Hypothalamus (tissue), 51 donors: ENCODE data around the gene EFCAB5.
"Not testable (repeated sequence)": the region's sequence is repeated elsewhere in the genome, so short reads cannot be mapped to it uniquely, and the experiment has no call there.

ENCODE experiments used
- DNase-seq, 51 donors: peaks; one replicate each; lab custom pipeline; 2025; lab: John Stamatoyannopoulos, UW

Gene EFCAB5

GRCh38 chr17:30000755-30001257 lies 59.4 kb downstream of the EFCAB5 start:
- no peak for DNase-seq

GRCh38 chr17:30002088-30002487 lies 60.7 kb downstream of the EFCAB5 start:
- DNase-seq: no peak

DNA sequence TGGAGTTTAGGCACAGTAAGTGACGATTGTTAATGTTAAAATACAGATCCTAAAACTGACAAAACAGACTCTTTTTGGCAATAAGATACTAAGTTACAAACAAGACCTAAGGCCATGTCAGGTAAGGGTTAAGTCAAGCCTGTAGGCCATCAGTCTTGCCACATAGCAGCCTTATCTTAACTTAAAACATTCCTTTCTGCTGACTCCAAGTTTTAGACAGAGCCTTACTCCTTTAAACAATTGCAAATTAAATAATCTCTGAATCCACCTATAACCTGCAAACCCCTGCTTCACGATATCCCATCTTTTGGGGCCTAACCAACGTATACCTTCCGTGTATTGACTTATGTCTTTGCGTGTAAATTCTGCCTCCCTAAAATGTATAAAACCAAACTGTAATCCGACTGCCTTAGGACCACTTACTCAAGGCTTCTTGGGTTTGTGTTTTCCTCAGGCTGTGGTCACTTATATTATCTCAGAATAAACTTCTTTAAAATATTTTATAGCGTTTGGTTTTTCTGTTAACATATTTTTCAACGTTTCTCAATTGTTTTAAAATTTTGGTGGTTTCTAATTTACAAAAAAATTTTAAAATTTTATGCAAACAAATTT lies 64.4 kb downstream of the EFCAB5 start:
- no peak for DNase-seq

- peak in 2 of 51 donors; percentile 0 to 2 for DNase-seq
Observed at GRCh38 chr17:30011934-30012333, 70.5 kb downstream of the EFCAB5 start.

GRCh38 chr17:30021708-30022317 lies 80.4 kb downstream of the EFCAB5 start:
- peak in 2 of 51 donors; percentile 1 to 11 for DNase-seq

- not testable (repeated sequence) for DNase-seq
Observed at GRCh38 chr17:30025325-30025724, 83.9 kb downstream of the EFCAB5 start.

- DNase-seq: no peak
Observed at GRCh38 chr17:30027676-30028075, 86.2 kb downstream of the EFCAB5 start.

DNA sequence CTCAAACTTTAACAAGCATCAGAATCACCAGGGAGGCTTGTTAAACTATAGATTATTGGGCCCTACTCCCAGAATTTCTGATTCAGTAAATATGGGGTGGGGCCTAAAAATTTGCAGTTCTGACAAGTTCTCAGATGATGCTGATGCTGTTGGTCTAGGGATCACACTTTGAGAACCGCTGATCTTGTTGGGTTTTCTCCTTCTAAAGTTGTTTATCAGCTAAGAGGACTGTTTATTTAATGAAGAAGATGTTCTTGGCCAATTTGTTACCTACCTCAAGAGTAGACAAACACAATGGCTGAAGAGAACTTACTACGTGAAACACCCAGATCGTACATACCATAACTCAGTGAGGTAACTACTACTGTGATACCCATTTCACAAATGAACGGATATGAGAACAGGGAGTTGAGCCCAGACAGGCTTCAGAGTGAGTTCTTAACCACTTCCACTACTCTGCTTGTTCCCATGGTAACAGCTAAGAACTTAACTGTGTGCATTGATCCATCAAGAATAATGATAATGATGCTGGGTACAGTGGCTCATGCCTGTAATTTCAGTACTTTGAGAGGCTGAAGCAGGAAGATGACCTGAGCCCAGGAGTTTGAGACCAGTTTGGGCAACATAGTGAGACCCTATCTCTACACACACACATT lies 89.9 kb downstream of the EFCAB5 start:
- no peak for DNase-seq

DNA sequence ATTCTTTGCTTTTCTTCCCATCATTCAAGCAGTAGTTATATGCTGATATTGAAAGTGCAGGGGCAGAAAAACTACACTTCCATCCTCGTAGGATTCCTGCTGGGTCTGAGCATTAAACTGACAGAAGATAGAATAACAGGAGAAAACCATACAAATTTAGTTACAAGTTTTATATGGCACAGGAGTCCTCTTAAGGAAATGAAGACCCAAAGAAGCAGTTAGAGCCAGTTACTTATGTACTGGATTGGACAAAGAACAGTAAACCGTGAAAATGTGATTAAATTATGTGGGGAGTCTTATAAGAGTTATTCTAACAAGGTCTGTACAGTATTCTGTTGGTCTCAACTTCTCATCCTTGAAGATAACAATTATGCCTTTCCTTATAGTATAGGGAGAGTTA lies 93.9 kb downstream of the EFCAB5 start:
- DNase-seq: no peak

- DNase-seq: not testable (repeated sequence)
Observed at GRCh38 chr17:30040719-30041518, 99.5 kb downstream of the EFCAB5 start.

GRCh38 chr17:30041551-30041950 lies 100.1 kb downstream of the EFCAB5 start:
- no peak for DNase-seq

- no peak for DNase-seq
Observed at GRCh38 chr17:30062372-30062771, 120.9 kb downstream of the EFCAB5 start.

- no peak for DNase-seq
Observed at GRCh38 chr17:30064738-30065137, 123.3 kb downstream of the EFCAB5 start.

DNA sequence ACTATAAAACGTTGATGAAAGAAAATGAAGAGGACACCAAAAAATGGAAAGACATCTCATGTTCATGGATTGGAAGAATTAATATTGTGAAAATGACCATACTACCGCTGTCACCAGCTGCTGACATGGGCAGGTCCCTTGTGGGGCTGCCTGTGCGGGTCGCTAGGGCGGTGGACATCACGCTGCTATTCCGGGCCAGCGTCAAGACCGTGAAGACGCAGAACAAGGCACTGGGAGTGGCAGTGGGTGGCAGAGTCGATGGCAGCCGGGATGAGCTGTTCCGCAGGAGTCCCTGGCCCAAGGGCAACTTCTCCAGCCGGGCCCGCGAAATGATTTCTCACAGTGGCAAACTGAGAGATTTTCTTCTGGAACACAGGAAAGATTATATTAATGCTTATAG lies 127.0 kb downstream of the EFCAB5 start:
- DNase-seq: no peak

DNA sequence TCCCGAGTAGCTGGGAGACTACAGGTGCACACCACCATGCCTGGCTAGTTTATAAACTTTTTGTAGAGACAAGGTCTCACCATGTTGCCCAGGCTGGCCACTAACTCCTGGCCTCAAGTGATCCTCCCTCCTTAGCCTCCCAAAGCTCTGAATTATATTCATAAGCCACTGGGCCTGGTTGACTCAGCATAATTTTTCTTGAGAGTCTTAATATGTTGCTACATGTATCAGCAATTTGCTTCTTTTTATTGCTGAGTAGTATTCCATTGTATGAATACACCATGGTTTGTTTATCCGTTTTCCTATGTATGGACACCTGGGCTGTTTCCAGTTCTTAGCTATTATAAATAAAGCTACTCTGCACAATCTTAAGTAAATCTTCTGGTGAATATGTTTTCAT lies 132.8 kb downstream of the EFCAB5 start:
- DNase-seq: no peak

GRCh38 chr17:30074730-30075129 lies 133.3 kb downstream of the EFCAB5 start:
- no peak for DNase-seq

- DNase-seq: no peak
Observed at GRCh38 chr17:30082773-30083172, 141.3 kb downstream of the EFCAB5 start.

GRCh38 chr17:30084788-30085187 lies 143.4 kb downstream of the EFCAB5 start:
- no peak for DNase-seq

DNA sequence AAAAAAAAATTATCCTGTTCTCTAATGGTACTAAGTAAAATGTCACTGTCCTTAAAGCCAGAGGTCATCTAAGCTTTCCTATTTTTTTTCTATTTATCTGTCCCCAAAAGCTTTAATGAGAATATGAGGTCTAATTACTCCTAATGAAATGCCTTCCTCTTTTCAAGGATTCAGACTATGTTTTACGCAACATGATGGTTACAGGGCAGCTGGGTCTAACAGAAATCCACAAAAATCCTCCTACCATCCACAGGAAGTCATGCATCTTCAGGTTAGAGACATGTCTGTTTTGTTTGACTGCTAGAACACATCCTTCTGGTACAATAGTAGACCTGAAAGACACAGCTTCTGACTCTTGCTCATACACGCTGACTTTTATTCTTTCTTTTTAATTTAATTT lies 145.5 kb downstream of the EFCAB5 start:
- no peak for DNase-seq

DNA sequence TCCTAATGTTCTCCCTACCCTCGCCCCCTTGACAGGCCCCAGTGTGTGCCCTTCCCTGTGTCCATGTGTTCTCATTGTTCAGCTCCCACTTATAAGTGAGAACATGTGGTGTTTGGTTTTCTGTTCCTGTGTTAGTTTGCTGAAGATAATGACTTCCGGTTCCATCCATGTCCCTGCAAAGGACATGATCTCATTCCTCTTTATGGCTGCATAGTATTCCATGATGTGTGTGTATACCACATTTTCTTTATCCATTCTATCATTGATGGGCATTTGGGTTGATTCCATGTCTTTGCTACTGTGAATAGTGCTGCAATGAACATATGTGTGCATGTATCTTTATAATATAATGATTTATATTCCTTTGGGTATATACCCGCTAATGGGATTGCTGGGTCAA lies 146.0 kb downstream of the EFCAB5 start:
- not testable (repeated sequence) for DNase-seq

GRCh38 chr17:30091121-30091670 lies 149.8 kb downstream of the EFCAB5 start:
- no peak for DNase-seq
